DMS114 treated with DMSO at 0.1 percent for 48 hours (cell line): Measurements from ENCODE around the gene LONRF3.

Experiments
- DNase-seq: peaks from one replicate; lab custom pipeline; 2025; ENCODE audit not compliant: unreplicated experiment; lab: John Stamatoyannopoulos, UW

LONRF3 gene

GRCh38 chrX:118974088-118974907 is at the start of gene LONRF3:
LONRF3 (plus strand) TSS chrX:118974618; CDS start chrX:118974781, 163 bp downstream.
- no peak for DNase-seq

DNA sequence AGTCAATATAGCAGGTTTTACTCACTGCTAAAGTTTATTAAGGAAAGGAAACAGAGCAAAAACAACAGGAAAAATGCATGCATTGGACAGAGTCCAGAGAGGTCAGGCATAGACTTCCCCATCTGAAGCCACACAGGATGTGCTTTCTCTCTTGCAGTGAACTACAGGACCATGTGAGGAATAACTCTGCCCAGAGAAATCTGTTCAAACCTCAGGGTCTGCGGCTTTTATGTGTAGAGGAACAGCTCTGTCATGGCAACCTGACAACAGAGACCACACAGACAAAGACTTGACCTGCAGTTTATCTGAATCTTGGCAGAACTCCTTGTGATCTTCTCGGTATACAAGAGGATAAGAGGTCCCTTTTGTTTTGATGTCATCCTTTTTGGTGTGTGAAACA is 46.3 kb upstream of the LONRF3 start:
- DNase-seq, result no peak

DNA sequence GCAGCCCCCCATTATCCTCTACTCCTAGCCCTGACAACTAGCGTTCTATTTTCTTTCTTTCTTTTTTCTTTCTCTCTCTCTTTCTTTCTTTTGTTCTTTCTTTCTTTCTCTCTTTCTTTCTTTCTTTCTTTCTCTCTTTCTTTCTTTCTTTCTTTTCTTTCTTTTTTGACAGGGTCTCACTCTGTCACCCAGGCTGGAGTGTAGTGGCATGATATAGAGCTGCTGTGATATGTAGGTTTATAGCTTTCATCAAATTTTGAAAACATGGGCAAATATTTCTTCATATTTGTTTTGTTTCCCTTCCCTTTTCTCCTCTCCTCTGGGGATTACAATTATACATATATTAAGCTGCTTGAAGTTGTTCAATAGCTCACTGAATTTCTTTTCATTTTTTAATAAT is 39.1 kb upstream of the LONRF3 start:
- no peak for DNase-seq

GRCh38 chrX:118941147-118941546 is 33.3 kb upstream of the LONRF3 start:
- no peak for DNase-seq

DNA sequence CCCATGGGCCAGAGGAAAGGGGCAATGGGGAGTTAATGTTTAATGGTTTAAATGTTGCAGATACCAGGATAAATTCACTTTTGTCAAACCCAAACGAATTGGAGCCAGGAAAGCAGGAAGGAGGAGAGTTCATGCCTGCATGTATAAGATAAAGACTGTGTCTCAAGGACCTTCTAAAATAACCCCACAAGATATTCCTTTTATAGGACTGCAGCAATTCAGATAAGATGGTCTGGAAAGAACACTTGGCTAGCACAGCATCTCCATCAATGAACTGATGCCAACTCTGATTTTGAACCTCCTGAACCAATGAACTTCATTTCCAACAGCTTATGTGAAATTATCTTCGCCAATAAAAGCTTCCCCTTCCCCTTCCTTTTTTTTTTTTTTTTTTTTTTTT is 31.3 kb upstream of the LONRF3 start:
- no peak for DNase-seq

DNA sequence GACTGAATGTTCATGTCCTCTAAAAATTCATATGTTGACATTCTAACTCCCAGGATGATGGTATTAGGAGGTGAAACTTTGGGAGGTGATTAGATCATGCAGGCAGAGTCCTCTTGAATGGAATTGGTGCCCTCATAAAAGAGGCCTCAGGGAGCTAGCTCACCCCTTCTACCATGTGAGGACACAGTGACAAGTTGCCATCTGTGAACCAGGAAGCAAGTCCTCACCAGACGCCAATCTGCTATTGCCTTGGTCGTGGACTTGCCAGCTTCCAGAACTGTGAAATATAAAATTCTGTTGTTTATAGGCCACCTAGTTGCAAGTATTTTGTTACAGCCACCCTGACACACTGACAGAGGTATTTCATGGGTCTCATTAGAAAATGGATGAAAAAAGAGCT is 28.5 kb upstream of the LONRF3 start:
- DNase-seq, result no peak

DNA sequence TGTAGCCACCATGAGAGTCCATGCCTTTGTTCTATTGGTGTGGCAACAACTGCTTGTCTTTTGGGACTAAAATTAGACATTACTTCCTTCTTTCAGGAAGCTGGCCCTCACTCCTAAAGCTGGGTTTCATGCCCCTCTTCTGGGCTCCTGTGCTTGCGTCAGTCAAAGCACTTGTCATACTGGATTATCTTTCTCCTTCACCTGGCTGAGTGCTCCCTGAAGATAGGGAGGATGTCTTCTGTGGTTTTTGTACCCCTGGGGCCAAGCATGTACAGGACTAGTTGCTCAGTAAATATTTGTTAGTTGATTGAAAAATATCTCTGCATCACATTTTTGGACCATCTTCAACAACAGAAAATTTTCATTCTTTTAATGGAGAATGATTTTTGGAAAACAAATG is 26.1 kb upstream of the LONRF3 start:
- no peak for DNase-seq

DNA sequence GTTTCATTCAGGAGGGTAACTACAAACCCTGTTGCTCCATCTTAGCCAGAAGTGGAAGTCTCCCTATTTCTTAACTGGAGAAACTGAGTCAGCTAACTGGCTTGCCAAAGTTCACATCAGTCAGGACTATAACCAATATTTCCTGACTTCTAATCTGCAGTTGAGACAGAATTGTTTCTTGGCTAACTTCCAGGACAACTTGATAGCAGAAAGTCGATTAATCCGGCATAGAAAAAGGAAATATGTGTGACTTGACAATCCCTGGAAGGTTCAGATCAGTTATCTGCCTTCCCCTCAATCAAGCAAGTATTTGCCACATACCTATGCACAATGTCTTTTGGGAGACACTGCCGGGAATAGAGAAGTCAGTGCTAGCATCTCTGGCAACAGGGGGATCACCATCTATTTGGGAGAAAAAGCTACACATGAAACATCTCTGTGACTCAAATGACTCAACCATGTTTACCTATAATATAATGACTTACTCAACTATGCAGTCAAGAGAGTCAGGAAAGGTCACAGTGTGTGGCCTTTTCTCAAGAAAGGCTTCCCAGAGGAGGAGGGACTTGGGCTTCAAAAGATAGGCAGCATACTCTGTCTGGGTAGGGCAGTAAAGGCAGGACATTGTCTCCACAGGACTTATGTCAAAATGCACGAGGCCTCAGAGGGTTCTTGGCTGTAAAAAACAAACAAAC is 12.4 kb upstream of the LONRF3 start:
- no peak for DNase-seq

DNA sequence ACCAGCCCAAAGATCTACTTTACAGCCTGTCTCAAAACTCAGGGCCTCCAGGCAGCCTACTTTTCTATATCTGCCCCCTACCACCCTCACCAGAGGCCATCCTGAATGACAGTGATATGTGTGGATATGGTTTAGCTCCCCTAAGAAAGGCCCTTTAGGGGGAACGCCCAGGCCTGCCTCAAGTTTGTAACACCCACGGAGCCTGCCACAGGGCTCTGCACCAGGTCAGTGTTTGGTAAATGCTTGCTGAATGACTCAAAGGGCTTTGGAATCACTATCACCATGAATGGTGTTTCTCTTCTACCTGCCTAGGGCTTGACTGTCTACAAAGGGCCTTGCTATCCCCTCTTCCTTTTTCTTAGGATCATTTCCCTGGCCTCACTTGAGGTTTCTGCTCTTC is 11.3 kb upstream of the LONRF3 start:
- DNase-seq, result no peak

DNA sequence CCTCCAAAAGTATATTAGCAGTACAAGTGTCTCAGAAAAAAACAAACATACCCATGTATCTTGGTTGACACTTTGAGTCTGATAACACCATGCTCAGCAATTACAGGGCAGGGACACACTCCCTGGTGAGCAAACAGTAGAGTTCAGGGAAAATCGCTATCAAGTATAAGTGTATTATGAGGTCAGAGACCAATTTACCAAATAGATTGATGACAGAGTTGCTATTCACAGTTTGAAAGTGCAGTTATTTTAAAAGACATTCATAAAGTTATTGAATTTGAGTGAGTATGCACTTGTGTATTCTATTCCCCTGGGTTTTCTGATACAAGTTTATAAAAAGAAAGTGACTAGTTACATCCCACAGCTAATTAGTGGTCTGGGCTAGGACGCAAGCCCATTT is 10.2 kb upstream of the LONRF3 start:
- no peak for DNase-seq

- DNase-seq, result no peak
These were observed 9.0 kb upstream of the LONRF3 start for GRCh38 chrX:118965395-118965794.

DNA sequence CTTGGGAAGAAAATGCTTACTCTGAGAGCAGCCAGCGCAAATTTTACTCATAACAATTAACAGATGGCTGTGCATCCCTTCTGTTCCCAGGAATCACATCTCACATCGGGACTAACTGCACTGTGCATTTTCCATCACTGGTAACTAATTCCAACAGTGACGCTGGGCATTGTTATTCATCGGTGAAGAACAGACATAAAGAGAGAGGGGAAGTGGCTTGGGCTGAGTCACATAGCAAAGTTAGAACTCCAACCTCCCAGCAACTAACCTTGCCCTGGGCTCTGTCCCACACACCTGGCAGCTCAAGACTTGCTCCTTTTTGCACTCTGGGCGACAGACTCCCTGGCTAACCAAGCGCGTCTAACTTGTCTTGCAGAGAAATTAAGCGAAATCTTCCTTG is 6.4 kb upstream of the LONRF3 start:
- DNase-seq, result no peak

- no peak for DNase-seq
These were observed 2.9 kb upstream of the LONRF3 start for GRCh38 chrX:118971552-118971951.

GRCh38 chrX:118973389-118974087 is 880 bp upstream of the LONRF3 start:
- no peak for DNase-seq

DNA sequence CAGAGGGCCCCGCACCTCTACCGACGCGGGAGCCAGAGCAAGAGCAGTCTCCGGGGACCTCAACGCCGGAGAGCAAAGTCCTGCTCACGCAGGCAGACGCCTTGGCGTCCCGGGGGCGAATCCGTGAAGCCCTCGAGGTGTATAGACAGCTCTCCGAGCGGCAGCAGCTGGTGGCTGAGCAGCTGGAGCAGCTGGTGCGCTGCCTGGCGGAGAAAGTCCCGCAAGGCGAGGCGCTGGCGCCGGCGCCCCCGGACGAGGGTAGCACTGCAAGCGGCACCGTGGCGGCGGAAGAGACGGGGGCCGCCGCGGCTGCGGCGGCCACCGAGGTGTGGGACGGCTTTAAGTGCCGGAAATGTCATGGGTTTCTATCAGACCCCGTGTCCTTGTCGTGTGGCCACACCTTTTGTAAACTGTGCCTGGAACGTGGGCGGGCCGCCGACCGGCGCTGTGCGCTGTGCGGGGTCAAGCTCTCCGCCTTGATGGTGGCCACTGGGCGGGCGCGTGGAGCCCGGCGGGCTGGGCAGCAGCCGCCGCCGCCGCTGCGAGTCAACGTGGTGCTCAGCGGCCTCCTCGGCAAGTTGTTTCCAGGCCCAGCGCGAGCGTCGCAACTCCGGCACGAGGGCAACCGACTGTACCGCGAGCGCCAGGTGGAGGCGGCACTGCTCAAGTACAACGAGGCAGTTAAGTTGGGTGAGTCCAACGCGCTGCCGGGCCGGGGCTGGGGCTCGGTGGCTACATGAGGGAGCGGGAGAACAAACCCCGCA is 672 bp downstream of the LONRF3 start:
- DNase-seq, result no peak

DNA sequence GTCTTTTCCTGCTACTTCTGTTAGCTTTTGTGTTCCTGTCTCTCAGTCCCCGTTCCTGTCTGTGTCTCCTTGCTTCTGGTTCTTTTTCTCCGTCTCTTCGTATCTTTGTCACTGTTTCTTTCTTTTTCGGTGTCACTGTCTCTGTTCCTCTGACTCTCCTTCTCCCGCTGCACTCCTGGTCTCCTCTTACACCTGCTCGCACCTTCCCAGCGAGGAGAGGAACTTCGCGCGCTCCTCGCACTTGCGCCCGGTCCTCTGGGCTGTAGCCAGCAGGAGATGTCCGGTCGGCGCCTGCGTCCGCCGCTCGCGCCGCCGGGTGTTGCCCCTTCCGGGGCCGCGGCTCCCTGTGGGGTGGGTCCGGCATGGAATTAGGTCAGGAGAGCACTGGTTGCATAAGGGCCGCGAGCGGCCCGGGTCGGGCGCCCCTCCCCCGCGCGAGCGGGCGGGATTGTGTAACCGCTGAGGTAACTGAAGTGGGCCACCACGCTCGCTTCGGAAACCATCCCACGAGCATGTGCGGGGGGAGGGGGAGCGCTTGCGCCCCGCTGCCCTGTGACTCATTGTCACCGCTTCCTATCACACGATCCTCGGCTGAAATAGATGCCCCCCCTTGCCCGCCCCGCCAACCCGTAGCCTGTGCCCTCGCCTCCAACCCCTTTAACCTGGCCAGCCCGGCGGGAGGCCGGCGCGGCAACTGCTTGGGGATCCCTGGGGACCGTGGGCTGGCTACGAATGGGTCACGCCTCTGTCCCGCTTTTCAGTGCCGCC is 1.6 kb downstream of the LONRF3 start:
- DNase-seq, result no peak

DNA sequence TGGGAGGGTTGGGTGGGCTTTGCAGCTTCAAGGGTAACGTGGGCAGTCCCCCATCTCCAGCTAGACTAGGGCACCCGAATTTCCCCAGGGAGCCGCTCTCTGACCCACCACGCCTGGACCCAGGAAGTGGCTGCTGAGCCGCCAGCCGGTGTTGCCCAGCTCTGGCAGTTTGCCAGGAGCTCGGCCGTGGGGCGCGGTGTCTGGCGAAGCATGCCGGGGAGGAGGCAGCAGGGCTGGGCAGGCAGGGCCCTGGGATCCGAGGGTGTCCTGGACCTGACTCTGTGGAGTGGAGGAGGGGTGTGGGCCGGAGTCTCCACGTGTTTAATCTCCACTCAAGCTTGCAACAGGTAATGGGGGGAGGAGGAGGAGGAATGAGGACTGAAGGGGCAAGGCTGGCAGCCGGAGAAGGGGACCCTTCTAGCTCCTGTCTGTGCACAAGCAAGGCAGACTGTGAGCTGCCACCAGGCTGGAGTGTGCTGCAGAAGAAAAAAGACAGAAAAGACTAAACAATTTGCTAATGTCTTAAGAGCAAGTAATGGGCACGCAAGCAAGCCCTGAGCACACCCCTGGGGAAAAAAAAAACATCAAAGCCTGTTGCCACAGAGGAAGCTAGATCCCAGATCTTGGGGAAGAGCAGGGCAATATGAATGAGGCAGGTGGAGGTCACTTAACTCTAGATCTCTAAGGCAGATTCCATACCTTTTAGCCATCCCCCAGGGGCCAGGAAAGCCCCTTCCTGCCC is 2.4 kb downstream of the LONRF3 start:
- no peak for DNase-seq

GRCh38 chrX:118977424-118977823 is 3.0 kb downstream of the LONRF3 start:
- DNase-seq, result no peak

DNA sequence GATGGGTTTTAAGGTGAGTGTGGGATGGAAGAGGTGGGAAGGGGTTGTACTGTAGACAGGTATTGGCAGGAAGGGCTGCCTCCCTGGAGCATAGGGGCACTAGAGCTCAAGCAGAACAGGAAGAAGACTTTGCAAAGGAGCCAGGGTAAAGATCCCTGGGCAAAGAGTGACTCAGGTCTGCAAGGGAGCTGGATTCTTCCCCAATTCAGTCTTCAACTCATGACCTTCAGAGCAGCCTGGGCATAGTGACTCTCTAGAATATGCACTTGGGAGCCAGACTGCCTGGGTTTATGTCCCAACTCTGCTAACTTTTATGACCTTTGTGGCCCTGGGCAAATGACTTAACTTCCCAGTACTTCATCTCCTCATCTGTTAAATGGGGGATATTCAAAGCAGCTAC is 4.0 kb downstream of the LONRF3 start:
- no peak for DNase-seq

GRCh38 chrX:118980761-118981160 is 6.3 kb downstream of the LONRF3 start:
- no peak for DNase-seq
